Stimulated activated CD8-positive, alpha-beta memory T cell treated with anti-CD3 and anti-CD28 coated beads, Interleukin-4, amount 100 ng/mL, for 1 hour (primary cell): ENCODE measurements around the gene SRSF8.
"Not testable (repeated sequence)": the region's sequence is repeated elsewhere in the genome, so short reads cannot be mapped to it uniquely, and the experiment has no call there.

Source experiments
- DNase-seq, 2 donors: peaks; one replicate each; pipeline ENCODE4 v3.0.0-alpha.2; 2020; ENCODE audit warnings: low read depth in 2 of 2, low spot score in 1 of 2

SRSF8 gene

GRCh38 chr11:95095858-95096587 is 29.3 kb downstream of the SRSF8 start:
- DNase-seq, result no peak

GRCh38 chr11:95097209-95097608 is 30.5 kb downstream of the SRSF8 start:
- no peak for DNase-seq

DNA sequence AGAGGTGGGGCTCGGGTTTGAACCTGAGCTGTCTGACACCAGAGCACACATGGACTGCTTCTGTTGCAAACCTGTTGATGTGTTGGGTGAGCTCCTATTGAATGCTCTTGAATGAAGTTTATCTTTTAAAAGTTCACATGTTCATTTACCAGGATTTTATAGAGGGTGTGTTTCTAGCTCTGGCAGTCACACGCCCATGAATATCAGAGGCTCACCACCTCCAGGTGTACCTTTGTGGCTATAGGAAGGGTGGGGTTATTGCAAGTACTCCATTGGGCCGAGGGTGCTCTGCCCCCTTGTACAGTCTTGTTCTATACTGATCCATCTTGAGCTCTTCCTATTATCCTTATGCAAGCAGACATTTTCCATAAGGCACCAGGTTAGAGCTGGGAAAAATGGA is 32.1 kb downstream of the SRSF8 start:
- no peak for DNase-seq

DNA sequence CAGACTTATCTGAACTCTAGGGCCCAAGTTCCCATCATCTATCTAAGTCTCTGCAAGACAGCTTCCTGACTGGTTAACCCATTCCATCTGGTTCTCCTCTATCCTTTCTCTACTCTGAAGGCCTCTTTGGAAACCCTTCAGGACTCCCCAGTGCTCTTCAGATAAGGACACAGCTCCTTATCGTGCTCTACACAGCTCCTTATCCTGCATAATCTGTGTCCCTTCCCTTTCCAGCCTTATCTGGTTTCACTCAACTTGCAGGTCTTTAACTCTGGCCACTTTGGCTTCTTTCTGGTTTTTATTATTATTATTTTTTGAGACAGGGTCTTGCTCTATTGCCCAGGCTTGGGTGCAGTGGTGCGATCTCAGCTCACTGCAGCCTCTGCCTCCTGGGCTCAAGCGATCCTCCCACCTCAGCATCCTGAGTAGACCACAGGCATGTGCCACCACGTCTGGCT is 33.5 kb downstream of the SRSF8 start:
- DNase-seq, result no peak

GRCh38 chr11:95100856-95101507 is 34.3 kb downstream of the SRSF8 start:
- DNase-seq, result no peak

DNA sequence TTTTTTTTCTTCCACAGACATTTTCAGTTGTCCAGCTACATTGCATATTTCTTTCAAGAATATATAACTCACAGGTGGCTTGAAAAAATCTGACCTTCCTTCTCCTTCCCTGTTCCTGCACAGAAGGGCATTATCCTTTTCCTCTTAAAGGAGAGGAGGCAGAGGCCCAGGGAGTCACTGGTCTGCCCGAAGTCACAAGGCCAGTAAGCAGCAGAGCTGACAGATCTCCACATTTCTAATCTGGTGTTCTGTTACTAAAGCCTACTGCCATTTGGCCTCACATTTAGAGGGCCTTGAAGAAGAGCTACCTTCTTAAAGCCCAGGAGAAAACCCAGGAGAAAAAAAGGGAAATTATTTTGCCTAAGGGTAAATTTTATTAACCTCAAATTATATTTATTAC is 35.2 kb downstream of the SRSF8 start:
- no peak for DNase-seq

- DNase-seq, result no peak
These were observed 36.0 kb downstream of the SRSF8 start for GRCh38 chr11:95102733-95103132.

DNA sequence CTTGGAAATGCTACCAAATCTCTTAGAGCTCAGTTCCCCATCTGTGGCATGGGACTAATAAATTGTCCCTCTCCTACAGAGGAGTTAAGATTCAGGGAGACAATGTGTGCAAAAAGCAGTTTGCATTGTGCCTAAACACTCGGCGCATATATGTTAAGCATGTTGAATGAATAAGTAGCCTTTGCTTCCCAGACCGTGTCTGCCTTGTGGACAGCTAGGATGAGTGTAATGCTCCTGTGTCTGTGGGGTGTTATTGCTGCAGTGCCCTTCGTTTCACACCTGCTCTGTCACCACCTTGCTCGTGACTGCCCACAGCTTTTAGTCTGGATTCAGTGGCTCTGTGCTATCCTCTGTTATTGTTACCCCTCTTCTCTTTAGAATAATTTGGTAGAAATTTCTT is 37.0 kb downstream of the SRSF8 start:
- DNase-seq, result no peak

- no peak for DNase-seq
These were observed 37.6 kb downstream of the SRSF8 start for GRCh38 chr11:95104121-95104830.

DNA sequence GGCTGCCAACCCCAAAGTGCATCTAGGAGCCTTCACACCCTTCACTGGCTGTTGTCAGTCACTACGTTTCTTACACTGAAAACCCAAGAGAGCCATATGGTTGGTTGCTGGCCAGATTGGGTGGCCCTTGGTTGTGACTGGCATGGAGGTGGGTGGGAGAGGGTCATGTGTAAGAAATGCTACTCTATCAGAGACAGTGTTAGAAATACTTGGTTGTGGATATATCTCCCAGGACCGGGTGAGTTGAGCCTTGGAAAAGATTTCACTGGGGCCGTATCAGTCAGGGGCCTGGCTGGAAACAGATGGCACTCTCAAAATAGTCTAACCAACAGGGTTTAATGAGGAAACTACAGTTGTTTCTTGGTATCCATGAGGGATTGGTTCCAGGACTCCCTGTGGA is 38.1 kb downstream of the SRSF8 start:
- DNase-seq, result no peak

GRCh38 chr11:95108159-95108611 is 41.5 kb downstream of the SRSF8 start:
- no peak for DNase-seq

DNA sequence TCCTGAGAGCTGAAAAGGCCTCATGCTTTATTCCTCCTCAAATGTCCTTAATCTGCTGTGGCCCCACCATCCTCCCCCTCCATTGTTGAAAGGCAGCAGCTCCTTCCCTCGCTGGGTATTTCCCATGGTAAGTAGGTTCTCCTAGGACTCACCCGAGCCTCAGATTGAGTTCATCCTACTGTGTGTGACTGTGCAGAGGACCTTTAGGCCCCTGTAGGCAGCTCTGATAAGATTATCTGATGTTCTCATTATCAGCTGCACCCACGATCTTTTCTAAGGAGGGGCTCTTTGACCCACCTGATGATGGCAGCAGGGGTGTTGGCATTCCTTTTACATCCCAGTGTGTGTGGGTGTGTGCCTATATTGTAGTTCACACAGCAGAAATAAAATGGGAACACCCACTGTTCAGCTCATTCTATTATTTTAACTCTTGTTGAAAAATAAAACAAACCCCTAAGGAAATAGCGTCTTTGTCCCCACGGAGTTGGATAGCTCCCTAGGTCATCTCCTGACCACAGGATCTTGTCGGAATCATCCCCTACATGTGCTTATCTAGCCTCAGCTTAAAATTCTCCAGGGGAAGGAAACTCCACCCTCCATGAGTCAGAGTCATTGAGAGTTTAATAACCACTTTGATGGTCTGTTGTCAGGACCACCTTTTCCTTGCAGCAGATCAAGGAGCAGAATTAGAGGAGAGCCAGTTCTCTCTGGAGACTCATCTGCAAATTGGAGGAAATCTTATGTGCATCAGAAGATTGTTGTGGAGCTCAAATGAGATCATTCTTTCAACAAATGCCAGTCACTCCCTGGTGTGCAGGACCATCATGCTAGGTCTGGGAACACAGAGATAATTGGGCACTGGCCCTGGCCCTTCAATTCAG is 42.2 kb downstream of the SRSF8 start:
- DNase-seq, result no peak

DNA sequence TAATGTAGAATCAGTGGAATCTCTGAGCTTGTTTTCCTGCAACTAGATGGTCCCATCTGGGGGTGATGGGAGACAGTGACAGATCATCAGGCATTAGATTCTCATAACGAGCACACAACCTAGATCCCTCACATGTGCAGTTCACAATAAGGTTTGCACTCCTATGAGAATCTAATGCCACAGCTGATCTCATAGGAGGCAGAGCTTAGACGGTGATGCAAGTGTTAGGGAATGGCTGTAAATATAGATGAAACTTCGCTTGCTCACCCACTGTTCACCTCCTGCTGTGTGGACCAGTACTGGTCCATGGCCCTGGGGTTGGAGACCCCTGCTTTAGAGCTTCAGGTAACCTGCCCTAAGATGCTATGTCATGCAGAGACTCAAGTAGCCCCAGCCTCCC is 44.8 kb downstream of the SRSF8 start:
- DNase-seq, result not testable (repeated sequence)

GRCh38 chr11:95111923-95112540 is 45.3 kb downstream of the SRSF8 start:
- no peak for DNase-seq

DNA sequence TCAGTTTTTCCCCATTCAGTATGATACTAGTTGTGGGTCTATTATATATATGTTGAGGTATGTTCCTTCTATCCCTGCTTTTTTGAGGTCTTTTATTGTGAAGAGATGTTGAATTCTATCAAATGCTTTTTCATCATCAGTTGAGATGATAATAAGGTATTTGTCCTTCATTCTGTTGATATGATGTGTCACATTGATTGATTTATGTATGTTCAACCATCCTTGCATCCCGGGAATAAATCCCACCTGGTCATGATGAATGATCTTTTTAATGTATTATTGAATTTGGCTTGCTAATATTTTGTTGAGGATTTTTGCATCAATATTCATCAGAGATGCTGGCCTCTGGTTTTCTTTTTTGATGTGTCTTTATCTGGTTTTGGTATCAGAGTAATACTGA is 48.9 kb downstream of the SRSF8 start:
- DNase-seq, result no peak

DNA sequence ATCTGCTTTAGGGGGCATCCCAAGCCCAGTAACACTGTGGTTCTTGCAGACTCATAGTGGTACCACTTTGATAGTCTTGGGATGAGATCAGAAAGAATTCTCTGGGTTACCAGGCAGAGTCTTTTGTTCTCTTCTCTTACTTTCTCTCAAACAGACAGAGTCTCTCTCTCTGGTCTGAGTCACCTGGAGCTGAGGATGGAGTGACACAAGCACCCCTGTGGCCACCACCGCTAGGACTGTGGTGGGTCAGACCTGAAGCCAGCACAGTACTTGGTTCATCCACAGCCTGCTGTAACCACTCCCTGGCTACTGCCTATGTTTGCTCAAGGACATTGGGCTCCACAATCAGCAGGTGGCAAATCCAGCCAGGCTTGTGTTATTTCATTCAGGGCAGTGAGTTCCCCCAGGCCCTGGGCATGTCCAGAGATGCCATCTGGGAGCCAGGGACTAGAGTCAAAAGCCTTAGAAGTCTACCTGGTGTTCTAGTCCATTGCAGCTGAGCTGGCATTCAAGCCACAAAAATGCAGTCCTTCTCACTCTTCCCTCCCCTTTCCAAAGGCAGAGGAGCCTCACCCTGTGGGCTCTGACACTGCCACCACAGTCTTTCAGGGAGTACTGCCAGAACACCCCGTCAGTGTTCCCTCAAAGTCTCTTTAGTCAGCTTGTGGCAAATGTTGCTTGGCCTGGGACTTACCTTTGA is 52.8 kb downstream of the SRSF8 start:
- no peak for DNase-seq
